ENCODE measurements around the gene OR2L13. TPM values are rescaled to one million over a fixed set of nuclear protein-coding genes. Genes with fewer than 3 reads are reported as not detected.

Gene OR2L13
- total RNA-seq, 2 experiments from 2014 or later: not detected

- DNase-seq (no peak), ATAC-seq (ENCODE audit: poor library complexity) (no peak)
- CTCF ChIA-PET: no interaction called here
- H3K36me3 ChIP-seq (ENCODE audit: insufficient read depth, low read length): no peaks in the 10 kb centered on the region
- no peaks in the 10 kb centered on the region for H3K4me1 ChIP-seq (ENCODE audit: insufficient read depth, low read length)
- H3K4me3 ChIP-seq (ENCODE audit: low read length): no peak overlapping the region
- intact Hi-C loops (cut with DNase I, micrococcal nuclease): no loop called here
- no peak overlapping the region for H3K27ac ChIP-seq (ENCODE audit: low read depth in 1 of 2, low read length in 2 of 2)
- no peak for TF ChIP-seq CTCF (IDR thresholded peaks at IDR 0.05)
- Mint-ChIP-seq H3K36me3 (ENCODE audit: low read depth) (no peaks in the 10 kb centered on the region), H3K9me3 (peaks cover 6% of the 10 kb centered on the region), H3K27ac (no peak overlapping the region), H3K4me3 (no peak overlapping the region), H3K4me1 (ENCODE audit: low read depth) (no peaks in the 10 kb centered on the region), H3K27me3 (no peaks in the 10 kb centered on the region)
- no peaks in the 10 kb centered on the region for H3K27me3 ChIP-seq (ENCODE audit: control insufficient read depth in 1 of 2, insufficient read depth in 2 of 2, low read length in 2 of 2)
- POLR2A ChIA-PET: no interaction called here
- no peaks in the 10 kb centered on the region for H3K9me3 ChIP-seq (ENCODE audit: control insufficient read depth in 1 of 2, insufficient read depth in 1 of 2, low read length in 2 of 2)
These were observed 7.9 kb downstream of the OR2L13 start for GRCh38 chr1:248102847-248103246.

- CTCF ChIA-PET: no interaction called here
- no peak for TF ChIP-seq CTCF (IDR thresholded peaks at IDR 0.05)
- H3K27me3 Mint-ChIP-seq: no peaks in the 10 kb centered on the region
- no peak overlapping the region for H3K27ac Mint-ChIP-seq
- no peaks in the 10 kb centered on the region for H3K4me1 Mint-ChIP-seq (ENCODE audit: low read depth)
- no peaks in the 10 kb centered on the region for H3K27me3 ChIP-seq (ENCODE audit: control insufficient read depth in 1 of 2, insufficient read depth in 2 of 2, low read length in 2 of 2)
- H3K4me1 ChIP-seq (ENCODE audit: insufficient read depth, low read length): no peaks in the 10 kb centered on the region
- H3K4me3 Mint-ChIP-seq: no peak overlapping the region
- H3K27ac ChIP-seq (ENCODE audit: low read depth in 1 of 2, low read length in 2 of 2): no peak overlapping the region
- POLR2A ChIA-PET: no interaction called here
- ATAC-seq (ENCODE audit: poor library complexity): no peak
- H3K36me3 Mint-ChIP-seq (ENCODE audit: low read depth): no peaks in the 10 kb centered on the region
- no peak for DNase-seq
- H3K9me3 ChIP-seq (ENCODE audit: control insufficient read depth in 1 of 2, insufficient read depth in 1 of 2, low read length in 2 of 2): peaks cover 11 to 26% of the 10 kb centered on the region in 2 experiments
- intact Hi-C loops (cut with DNase I, micrococcal nuclease): no loop called here
- H3K36me3 ChIP-seq (ENCODE audit: insufficient read depth, low read length): no peaks in the 10 kb centered on the region
- H3K4me3 ChIP-seq (ENCODE audit: low read length): no peak overlapping the region
- H3K9me3 Mint-ChIP-seq: peaks cover 11% of the 10 kb centered on the region
These were observed 16.2 kb downstream of the OR2L13 start for GRCh38 chr1:248111157-248111556.

GRCh38 chr1:248114890-248115289 is 19.9 kb downstream of the OR2L13 start:
- POLR2A ChIA-PET: no interaction called here
- Mint-ChIP-seq H3K27me3 (no peaks in the 10 kb centered on the region), H3K36me3 (ENCODE audit: low read depth) (no peaks in the 10 kb centered on the region), H3K27ac (no peak overlapping the region), H3K4me3 (no peak overlapping the region), H3K9me3 (peaks cover 7% of the 10 kb centered on the region), H3K4me1 (ENCODE audit: low read depth) (no peaks in the 10 kb centered on the region)
- H3K36me3 ChIP-seq (ENCODE audit: insufficient read depth, low read length): no peaks in the 10 kb centered on the region
- DNase-seq (no peak), ATAC-seq (ENCODE audit: poor library complexity) (no peak)
- H3K4me1 ChIP-seq (ENCODE audit: insufficient read depth, low read length): no peaks in the 10 kb centered on the region
- no peaks in the 10 kb centered on the region for H3K27me3 ChIP-seq (ENCODE audit: control insufficient read depth in 1 of 2, insufficient read depth in 2 of 2, low read length in 2 of 2)
- CTCF ChIA-PET: interaction anchor here (1.2 kb wide), 1 partner anchor 14 kb away, joined by 4 read pairs; no protein-coding TSS in a partner anchor
- H3K9me3 ChIP-seq (ENCODE audit: control insufficient read depth in 1 of 2, insufficient read depth in 1 of 2, low read length in 2 of 2): peaks cover 11 to 26% of the 10 kb centered on the region in 2 experiments
- H3K4me3 ChIP-seq (ENCODE audit: low read length): no peak overlapping the region
- no peak for TF ChIP-seq CTCF (IDR thresholded peaks at IDR 0.05)
- no peak overlapping the region for H3K27ac ChIP-seq (ENCODE audit: low read depth in 1 of 2, low read length in 2 of 2)
- intact Hi-C loops (cut with DNase I, micrococcal nuclease): no loop called here
